ENCODE measurements around the gene KCNH1.
"Not testable (repeated sequence)": the region's sequence is repeated elsewhere in the genome, so short reads cannot be mapped to it uniquely, and the experiment has no call there.

- not testable (repeated sequence) for TF ChIP-seq POLR2AphosphoS5 (IDR thresholded peaks at IDR 0.05); SMC3 (conservative IDR thresholded peaks at IDR 0.05; ENCODE audit: poor library complexity); EZH2 (IDR thresholded peaks at IDR 0.05; ENCODE audit: borderline replicate concordance, insufficient read depth, low read length, poor library complexity, severe bottlenecking); EP300 (conservative IDR thresholded peaks at IDR 0.05; ENCODE audit: poor library complexity, severe bottlenecking); REST (IDR thresholded peaks at IDR 0.05; ENCODE audit: borderline replicate concordance); RAD21 (conservative IDR thresholded peaks at IDR 0.05)
- TF ChIP-seq, protein P1, sequence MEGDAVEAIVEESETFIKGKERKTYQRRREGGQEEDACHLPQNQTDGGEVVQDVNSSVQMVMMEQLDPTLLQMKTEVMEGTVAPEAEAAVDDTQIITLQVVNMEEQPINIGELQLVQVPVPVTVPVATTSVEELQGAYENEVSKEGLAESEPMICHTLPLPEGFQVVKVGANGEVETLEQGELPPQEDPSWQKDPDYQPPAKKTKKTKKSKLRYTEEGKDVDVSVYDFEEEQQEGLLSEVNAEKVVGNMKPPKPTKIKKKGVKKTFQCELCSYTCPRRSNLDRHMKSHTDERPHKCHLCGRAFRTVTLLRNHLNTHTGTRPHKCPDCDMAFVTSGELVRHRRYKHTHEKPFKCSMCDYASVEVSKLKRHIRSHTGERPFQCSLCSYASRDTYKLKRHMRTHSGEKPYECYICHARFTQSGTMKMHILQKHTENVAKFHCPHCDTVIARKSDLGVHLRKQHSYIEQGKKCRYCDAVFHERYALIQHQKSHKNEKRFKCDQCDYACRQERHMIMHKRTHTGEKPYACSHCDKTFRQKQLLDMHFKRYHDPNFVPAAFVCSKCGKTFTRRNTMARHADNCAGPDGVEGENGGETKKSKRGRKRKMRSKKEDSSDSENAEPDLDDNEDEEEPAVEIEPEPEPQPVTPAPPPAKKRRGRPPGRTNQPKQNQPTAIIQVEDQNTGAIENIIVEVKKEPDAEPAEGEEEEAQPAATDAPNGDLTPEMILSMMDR (IDR thresholded peaks at IDR 0.05; ENCODE audit: poor library complexity, severe bottlenecking), result not testable (repeated sequence)
These were observed 138.0 kb downstream of the KCNH1 start for GRCh38 chr1:210995931-210996330.

Measured in neural cell (in vitro differentiated cells).